Measurements from ENCODE around the gene MYO3B. TPM values are rescaled to one million over a fixed set of nuclear protein-coding genes. Genes with fewer than 3 reads are reported as not detected.

Gene MYO3B
- total RNA-seq, 1 donor from 2014 or later, result 0.05 TPM

DNA sequence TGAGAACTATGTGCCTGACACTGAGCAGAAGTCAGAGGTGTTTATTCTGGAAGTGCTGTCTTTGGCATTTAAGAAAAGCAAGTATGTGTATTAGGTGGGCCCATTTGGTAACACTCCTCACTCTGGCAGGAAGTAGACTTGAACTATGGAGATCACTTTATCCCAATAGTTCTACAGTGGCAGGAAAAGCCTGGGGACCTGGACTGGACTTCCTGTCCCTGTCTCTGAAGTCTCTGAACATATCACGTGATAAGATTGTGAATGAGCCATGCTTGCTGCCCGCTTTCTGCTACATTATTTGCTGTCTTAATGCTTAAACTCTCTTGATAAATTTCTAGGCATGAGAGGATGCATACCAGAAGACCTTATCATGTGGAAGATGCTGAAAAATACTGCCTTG, 203.7 kb downstream of the MYO3B start:
- intact Hi-C loops (cut with micrococcal nuclease), result no loop called here
- Histone ChIP-seq H3K9me3 (replicated peaks) (no peaks in the 10 kb centered on the region), H3K4me3 (no peak overlapping the region), H3K27ac (replicated peaks) (no peak overlapping the region), H3K36me3 (no peaks in the 10 kb centered on the region), H3K4me1 (no peaks in the 10 kb centered on the region), H3K27me3 (ENCODE audit: low read depth) (peaks cover 86% of the 10 kb centered on the region)
- DNase-seq, result no peak
- TF ChIP-seq CTCF (IDR thresholded peaks at IDR 0.05; ENCODE audit: borderline replicate concordance), result no peak

GRCh38 chr2:170386554-170386953, 208.6 kb downstream of the MYO3B start:
- intact Hi-C loops (cut with micrococcal nuclease), result no loop called here
- no peaks in the 10 kb centered on the region for H3K36me3 ChIP-seq
- no peak overlapping the region for H3K27ac ChIP-seq (replicated peaks)
- no peak for TF ChIP-seq CTCF (IDR thresholded peaks at IDR 0.05; ENCODE audit: borderline replicate concordance)
- no peaks in the 10 kb centered on the region for H3K9me3 ChIP-seq (replicated peaks)
- H3K4me3 ChIP-seq, result no peak overlapping the region
- peaks cover 82% of the 10 kb centered on the region for H3K27me3 ChIP-seq (ENCODE audit: low read depth)
- no peak for DNase-seq
- no peaks in the 10 kb centered on the region for H3K4me1 ChIP-seq

- intact Hi-C loops (cut with micrococcal nuclease), result no loop called here
- peaks cover 63% of the 10 kb centered on the region for H3K27me3 ChIP-seq (ENCODE audit: low read depth)
- no peaks in the 10 kb centered on the region for H3K36me3 ChIP-seq
- no peak for DNase-seq
- H3K4me3 ChIP-seq, result no peak overlapping the region
- no peaks in the 10 kb centered on the region for H3K9me3 ChIP-seq (replicated peaks)
- peaks cover 9% of the 10 kb centered on the region for H3K4me1 ChIP-seq
- TF ChIP-seq CTCF (IDR thresholded peaks at IDR 0.05; ENCODE audit: borderline replicate concordance), result no peak
- no peak overlapping the region for H3K27ac ChIP-seq (replicated peaks)
These were observed 213.1 kb downstream of the MYO3B start for GRCh38 chr2:170391018-170391417.

- Histone ChIP-seq H3K36me3 (no peaks in the 10 kb centered on the region), H3K4me3 (no peak overlapping the region), H3K27me3 (ENCODE audit: low read depth) (peaks cover 63% of the 10 kb centered on the region), H3K4me1 (peaks cover 9% of the 10 kb centered on the region), H3K9me3 (replicated peaks) (no peaks in the 10 kb centered on the region), H3K27ac (replicated peaks) (no peak overlapping the region)
- intact Hi-C loops (cut with micrococcal nuclease), result no loop called here
- no peak for TF ChIP-seq CTCF (IDR thresholded peaks at IDR 0.05; ENCODE audit: borderline replicate concordance)
- DNase-seq, result no peak
These were observed 213.8 kb downstream of the MYO3B start for GRCh38 chr2:170391697-170392096.

GRCh38 chr2:170393861-170394498, 216.0 kb downstream of the MYO3B start:
- Histone ChIP-seq H3K36me3 (no peaks in the 10 kb centered on the region), H3K27me3 (ENCODE audit: low read depth) (peaks cover 63% of the 10 kb centered on the region), H3K4me3 (no peak overlapping the region), H3K9me3 (replicated peaks) (no peaks in the 10 kb centered on the region), H3K27ac (replicated peaks) (no peak overlapping the region), H3K4me1 (peaks cover 9% of the 10 kb centered on the region)
- TF ChIP-seq CTCF (IDR thresholded peaks at IDR 0.05; ENCODE audit: borderline replicate concordance), result no peak
- DNase-seq, result no peak
- intact Hi-C loops (cut with micrococcal nuclease), result no loop called here
